H9 (cell line): Measurements from ENCODE around the gene RPS23. TPM values are rescaled to one million over a fixed set of nuclear protein-coding genes. Genes with fewer than 3 reads are reported as not detected.

Experiments
- DNase-seq: peaks from one replicate; pipeline ENCODE4 v3.0.0-alpha.2; 2017
- H2AFZ ChIP-seq: one replicate; pipeline ENCODE4 v1.6.1; 2013; ENCODE audit warnings: mild to moderate bottlenecking, low read length, control low read depth, moderate library complexity
- H2AK5ac ChIP-seq: 2 replicates; pipeline ENCODE4 v1.6.1; 2013; ENCODE audit warnings: low read length, control low read depth, mixed read lengths; ENCODE audit not compliant: insufficient read length
- H2BK120ac ChIP-seq: one replicate; pipeline ENCODE4 v1.6.1; 2013; ENCODE audit warnings: low read depth, mild to moderate bottlenecking, low read length, control low read depth, inconsistent platforms; ENCODE audit not compliant: poor library complexity, severe bottlenecking
- H2BK12ac ChIP-seq: 2 replicates; pipeline ENCODE4 v1.6.1; 2013; ENCODE audit warnings: low read length, control low read depth, mixed read lengths, low read depth; ENCODE audit not compliant: insufficient read length
- H2BK15ac ChIP-seq: 2 replicates; pipeline ENCODE4 v1.6.1; 2013; ENCODE audit warnings: low read depth, low read length, control low read depth
- H2BK20ac ChIP-seq: one replicate; pipeline ENCODE4 v1.6.1; 2013; ENCODE audit warnings: low read depth, mild to moderate bottlenecking, low read length, control low read depth, inconsistent platforms; ENCODE audit not compliant: poor library complexity, severe bottlenecking
- H2BK5ac ChIP-seq: 2 replicates; pipeline ENCODE4 v1.6.1; 2013; ENCODE audit warnings: low read length, control low read depth, mixed read lengths; ENCODE audit not compliant: insufficient read length
- H3K14ac ChIP-seq: 2 replicates; pipeline ENCODE4 v1.6.1; 2013; ENCODE audit warnings: low read length, control low read depth; ENCODE audit not compliant: insufficient read depth
- H3K18ac ChIP-seq: 2 replicates; pipeline ENCODE4 v1.6.1; 2013; ENCODE audit warnings: low read depth, mild to moderate bottlenecking, mixed read lengths, low read length, control low read depth; ENCODE audit not compliant: insufficient read length
- H3K23ac ChIP-seq: 2 replicates; pipeline ENCODE4 v1.6.1; 2013; ENCODE audit warnings: low read length, control low read depth, mixed read lengths, low read depth; ENCODE audit not compliant: insufficient read length
- H3K23me2 ChIP-seq: 2 replicates; pipeline ENCODE4 v1.6.1; 2013; ENCODE audit warnings: low read depth, mild to moderate bottlenecking, mixed read lengths, low read length, control low read depth; ENCODE audit not compliant: insufficient read length, poor library complexity, severe bottlenecking
- H3K27ac ChIP-seq: 2 replicates; pipeline ENCODE4 v1.5.1; 2013; ENCODE audit warnings: low read length, control low read depth, mixed read lengths, low read depth; ENCODE audit not compliant: insufficient read length
- H3K27me3 ChIP-seq: 2 replicates; pipeline ENCODE4 v1.6.1; 2013; ENCODE audit warnings: low read length, control low read depth, inconsistent platforms; ENCODE audit not compliant: insufficient read depth
- H3K4ac ChIP-seq: 2 replicates; pipeline ENCODE4 v1.6.1; 2013; ENCODE audit warnings: low read depth, mild to moderate bottlenecking, control low read depth, inconsistent platforms, low read length, moderate library complexity
- H3K4me1 ChIP-seq: 2 replicates; pipeline ENCODE4 v1.6.1; 2013; ENCODE audit warnings: low read length, control low read depth, inconsistent platforms; ENCODE audit not compliant: insufficient read depth
- H3K4me2 ChIP-seq: 2 replicates; pipeline ENCODE4 v1.6.1; 2013; ENCODE audit warnings: low read length, control low read depth, mixed read lengths; ENCODE audit not compliant: insufficient read length, insufficient read depth
- H3K56ac ChIP-seq: 2 replicates; pipeline ENCODE4 v1.6.1; 2013; ENCODE audit warnings: low read depth, mild to moderate bottlenecking, mixed read lengths, low read length, control low read depth; ENCODE audit not compliant: insufficient read length
- H3K79me1 ChIP-seq: 2 replicates; pipeline ENCODE4 v1.6.1; 2013; ENCODE audit warnings: low read depth, mild to moderate bottlenecking, moderate library complexity, low read length, control low read depth, inconsistent platforms; ENCODE audit not compliant: insufficient read depth, poor library complexity, severe bottlenecking
- H3K79me2 ChIP-seq: 2 replicates; pipeline ENCODE4 v1.6.1; 2013; ENCODE audit warnings: low read length, control low read depth, inconsistent platforms; ENCODE audit not compliant: insufficient read depth
- H3K9ac ChIP-seq: 2 replicates; pipeline ENCODE4 v1.6.1; 2013; ENCODE audit warnings: low read length, control low read depth, mixed read lengths; ENCODE audit not compliant: insufficient read length; ENCODE audit errors: extremely low read depth
- H3K9me3 ChIP-seq: one replicate; pipeline ENCODE4 v1.6.1; 2013; ENCODE audit warnings: low read depth, low read length, inconsistent platforms; ENCODE audit not compliant: control insufficient read depth
- H3T11ph ChIP-seq: one replicate; pipeline ENCODE4 v1.6.1; 2013; ENCODE audit warnings: mild to moderate bottlenecking, low read length, control low read depth, inconsistent platforms
- H4K20me1 ChIP-seq: one replicate; pipeline ENCODE4 v1.6.1; 2013; ENCODE audit not compliant: control insufficient read depth, insufficient read length, insufficient read depth
- H4K5ac ChIP-seq: 2 replicates; pipeline ENCODE4 v1.6.1; 2013; ENCODE audit warnings: low read depth, mild to moderate bottlenecking, mixed read lengths, low read length, control low read depth; ENCODE audit not compliant: insufficient read length
- H4K8ac ChIP-seq: replicated peaks from 2 replicates; pipeline ENCODE4 v1.6.1; 2013; ENCODE audit warnings: low read length, control low read depth, mixed read lengths, low read depth; ENCODE audit not compliant: insufficient read length
- H4K91ac ChIP-seq: 2 replicates; pipeline ENCODE4 v1.6.1; 2013; ENCODE audit warnings: low read depth, mild to moderate bottlenecking, moderate library complexity, mixed read lengths, low read length, control low read depth; ENCODE audit not compliant: insufficient read length
- H3K27ac Mint-ChIP-seq, 3 experiments: 2 replicates in 2 of 3; 3 replicates in 1 of 3; pipeline ENCODE4 v1.8.0; 2020 to 2021; ENCODE audit warnings: mixed read lengths in 3 of 3, mild to moderate bottlenecking in 1 of 3, moderate library complexity in 1 of 3
- H3K27me3 Mint-ChIP-seq: 2 replicates; pipeline ENCODE4 v1.8.0; 2021; ENCODE audit warnings: low read depth, mild to moderate bottlenecking, moderate library complexity, mixed read lengths
- H3K36me3 Mint-ChIP-seq, 3 experiments: 2 replicates in 2 of 3; 3 replicates in 1 of 3; pipeline ENCODE4 v1.8.0; 2020 to 2021; ENCODE audit warnings: low read depth in 3 of 3, mixed read lengths in 3 of 3; ENCODE audit not compliant: insufficient read depth in 1 of 3
- H3K4me1 Mint-ChIP-seq, 2 experiments: 2 replicates each; pipeline ENCODE4 v1.8.0; 2020; ENCODE audit warnings: mixed read lengths in 2 of 2
- H3K4me3 Mint-ChIP-seq, 2 experiments: 2 replicates in 1 of 2; 3 replicates in 1 of 2; pipeline ENCODE4 v1.8.0; 2020 to 2021; ENCODE audit warnings: mild to moderate bottlenecking in 2 of 2, mixed read lengths in 2 of 2, moderate library complexity in 1 of 2
- H3K9me3 Mint-ChIP-seq, 2 experiments: 2 replicates in 1 of 2; 3 replicates in 1 of 2; pipeline ENCODE4 v1.8.0; 2020; ENCODE audit warnings: mild to moderate bottlenecking in 2 of 2, mixed read lengths in 2 of 2, moderate library complexity in 1 of 2
- CTCF ChIP-seq: fragments of 200-600 bp; sonication (generic); conservative IDR thresholded peaks from 3 replicates; pipeline ENCODE4 v1.8.0; 2021; ENCODE audit warnings: antibody characterized with exemption, mild to moderate bottlenecking
- WGBS: extraction: QIAGEN DNeasy Blood & Tissue Kit; methylation state at CpG from one replicate; pipeline ENCODE4 v1.1.7; 2013; ENCODE audit warnings: missing lambda C conversion rate, low lambda C conversion rate, mixed read lengths; ENCODE audit not compliant: insufficient read length; ENCODE audit errors: extremely low coverage; 5-methylcytosine and 5-hydroxymethylcytosine counted together
- total RNA-seq: library from RNA; stranded (reverse); gene quantifications from 2 replicates; pipeline ENCODE4 v1.2.1, GENCODE V29; 2021

The RPS23 gene
- total RNA-seq, 1 experiment from 2014 or later: 2,916 TPM

GRCh38 chr5:82277613-82277986 is 554 bp downstream of the RPS23 start:
- H3K23me2 ChIP-seq: peaks cover 4% of the 10 kb centered on the region
- H4K20me1 ChIP-seq: no peaks in the 10 kb centered on the region
- Mint-ChIP-seq H3K4me3 (peak overlapping the region; percentile 92), H3K27me3 (no peaks in the 10 kb centered on the region; the same call in 1 of the 2 replicates), H3K36me3 (peaks cover 32 to 46% (median 43%) of the 10 kb centered on the region in 3 experiments), H3K4me1 (peaks cover 36 to 47% of the 10 kb centered on the region in 2 experiments), H3K27ac (peak overlapping the region; percentile 99 to 100 (median 100)), H3K9me3 (no peaks in the 10 kb centered on the region; a peak in 1 of 5 replicates)
- no peak overlapping the region for H3T11ph ChIP-seq
- H3K9me3 ChIP-seq: no peaks in the 10 kb centered on the region
- no peak overlapping the region for H2BK12ac ChIP-seq
- no peak overlapping the region for H2BK120ac ChIP-seq
- peak overlapping the region; percentile 58 for H3K4me2 ChIP-seq
- no peak overlapping the region for H4K8ac ChIP-seq
- no peaks in the 10 kb centered on the region for H3K79me1 ChIP-seq
- H3K27me3 ChIP-seq: no peaks in the 10 kb centered on the region
- no peak overlapping the region for H2AK5ac ChIP-seq
- H3K27ac ChIP-seq: peak overlapping the region; percentile 63
- peaks cover 5% of the 10 kb centered on the region; the same call in 1 of the 2 replicates for H3K79me2 ChIP-seq
- no CpG with 5 or more reads among the region's 15 CpGs for WGBS
- no peak overlapping the region for H2BK15ac ChIP-seq
- peak overlapping the region; percentile 19 for H4K5ac ChIP-seq
- peak overlapping the region; percentile 33 for H2BK5ac ChIP-seq
- H3K4me1 ChIP-seq: no peaks in the 10 kb centered on the region; the same call in 1 of the 2 replicates
- H2AFZ ChIP-seq: no peak overlapping the region
- TF ChIP-seq CTCF: no peak
- H3K23ac ChIP-seq: no peak overlapping the region
- no peak for DNase-seq
- peak overlapping the region; percentile 93 for H3K18ac ChIP-seq
- H3K4ac ChIP-seq: peak overlapping the region; percentile 30; the same call in 1 of the 2 replicates
- H3K56ac ChIP-seq: no peak overlapping the region
- peak overlapping the region; percentile 99 for H3K9ac ChIP-seq
- no peak overlapping the region for H4K91ac ChIP-seq
- H3K14ac ChIP-seq: peak overlapping the region; percentile 69; the same call in 1 of the 2 replicates
- H2BK20ac ChIP-seq: no peak overlapping the region
